ENCODE results near the gene UCKL1.
"Not testable (repeated sequence)": the region's sequence is repeated elsewhere in the genome, so short reads cannot be mapped to it uniquely, and the experiment has no call there.

The UCKL1 gene

GRCh38 chr20:63962426-63963347, 6.5 kb upstream of the UCKL1 start:
- Histone ChIP-seq H3K4me3 (ENCODE audit: low read depth, low read length) (no peak overlapping the region), H3K27me3 (ENCODE audit: control insufficient read depth, insufficient read depth, low read length) (no peaks in the 10 kb centered on the region), H3K79me2 (no peaks in the 10 kb centered on the region), H3K9ac (no peak overlapping the region), H3K4me1 (no peaks in the 10 kb centered on the region), H3K27ac (no peak overlapping the region), H3K36me3 (ENCODE audit: control insufficient read depth, insufficient read depth, low read length) (peaks cover 7% of the 10 kb centered on the region), H3K4me2 (ENCODE audit: low read length) (no peak overlapping the region), H3K9me3 (ENCODE audit: control insufficient read depth, low read length) (no peaks in the 10 kb centered on the region), H2AFZ (no peak overlapping the region)
- TF ChIP-seq, protein P1, sequence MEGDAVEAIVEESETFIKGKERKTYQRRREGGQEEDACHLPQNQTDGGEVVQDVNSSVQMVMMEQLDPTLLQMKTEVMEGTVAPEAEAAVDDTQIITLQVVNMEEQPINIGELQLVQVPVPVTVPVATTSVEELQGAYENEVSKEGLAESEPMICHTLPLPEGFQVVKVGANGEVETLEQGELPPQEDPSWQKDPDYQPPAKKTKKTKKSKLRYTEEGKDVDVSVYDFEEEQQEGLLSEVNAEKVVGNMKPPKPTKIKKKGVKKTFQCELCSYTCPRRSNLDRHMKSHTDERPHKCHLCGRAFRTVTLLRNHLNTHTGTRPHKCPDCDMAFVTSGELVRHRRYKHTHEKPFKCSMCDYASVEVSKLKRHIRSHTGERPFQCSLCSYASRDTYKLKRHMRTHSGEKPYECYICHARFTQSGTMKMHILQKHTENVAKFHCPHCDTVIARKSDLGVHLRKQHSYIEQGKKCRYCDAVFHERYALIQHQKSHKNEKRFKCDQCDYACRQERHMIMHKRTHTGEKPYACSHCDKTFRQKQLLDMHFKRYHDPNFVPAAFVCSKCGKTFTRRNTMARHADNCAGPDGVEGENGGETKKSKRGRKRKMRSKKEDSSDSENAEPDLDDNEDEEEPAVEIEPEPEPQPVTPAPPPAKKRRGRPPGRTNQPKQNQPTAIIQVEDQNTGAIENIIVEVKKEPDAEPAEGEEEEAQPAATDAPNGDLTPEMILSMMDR (IDR thresholded peaks at IDR 0.05): no peak

DNA sequence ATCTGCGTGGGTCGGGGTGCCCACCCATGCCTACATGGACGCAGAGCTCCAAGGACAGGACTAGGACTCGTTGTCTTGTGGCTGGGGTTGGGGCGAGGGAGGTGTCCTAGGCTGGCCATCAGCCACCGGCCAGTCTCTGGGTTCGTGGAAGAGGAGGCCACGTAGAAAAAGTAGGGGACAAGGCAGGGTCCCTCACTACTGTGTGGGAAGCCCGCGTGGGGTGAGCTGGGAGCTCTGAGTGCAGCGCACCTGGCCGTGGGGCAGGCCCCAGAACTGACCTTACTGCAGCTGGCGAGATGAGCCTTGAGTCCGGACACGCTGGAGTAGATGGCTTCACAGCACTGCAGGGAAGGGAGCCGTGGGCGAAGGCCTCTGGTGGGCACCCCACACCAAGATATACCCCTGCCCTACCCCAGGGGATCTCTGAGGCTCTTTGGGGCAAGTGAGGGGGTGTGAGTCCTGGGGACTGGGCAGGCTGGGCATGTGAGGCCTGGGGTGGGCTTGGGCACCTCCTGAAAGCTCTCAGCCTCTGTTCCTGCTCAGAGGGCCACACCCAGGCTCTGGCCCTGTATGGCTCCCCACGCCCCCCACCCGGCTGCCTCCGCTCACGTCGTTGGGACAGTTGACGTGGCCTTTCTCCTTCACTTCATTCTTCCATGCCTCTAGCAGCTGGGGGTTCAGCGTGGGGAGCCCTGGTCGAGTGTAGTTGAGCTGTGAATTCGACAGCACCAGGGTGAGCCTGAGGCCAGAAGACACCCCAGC, 5.6 kb upstream of the UCKL1 start:
- Histone ChIP-seq H3K4me2 (ENCODE audit: low read length) (no peak overlapping the region), H3K79me2 (no peaks in the 10 kb centered on the region), H3K27ac (no peak overlapping the region), H3K9me3 (ENCODE audit: control insufficient read depth, low read length) (no peaks in the 10 kb centered on the region), H3K27me3 (ENCODE audit: control insufficient read depth, insufficient read depth, low read length) (no peaks in the 10 kb centered on the region), H2AFZ (no peak overlapping the region), H3K4me3 (ENCODE audit: low read depth, low read length) (no peak overlapping the region), H3K9ac (no peak overlapping the region), H3K36me3 (ENCODE audit: control insufficient read depth, insufficient read depth, low read length) (peaks cover 7% of the 10 kb centered on the region), H3K4me1 (no peaks in the 10 kb centered on the region)
- TF ChIP-seq, protein P1 (IDR thresholded peaks at IDR 0.05): no peak

DNA sequence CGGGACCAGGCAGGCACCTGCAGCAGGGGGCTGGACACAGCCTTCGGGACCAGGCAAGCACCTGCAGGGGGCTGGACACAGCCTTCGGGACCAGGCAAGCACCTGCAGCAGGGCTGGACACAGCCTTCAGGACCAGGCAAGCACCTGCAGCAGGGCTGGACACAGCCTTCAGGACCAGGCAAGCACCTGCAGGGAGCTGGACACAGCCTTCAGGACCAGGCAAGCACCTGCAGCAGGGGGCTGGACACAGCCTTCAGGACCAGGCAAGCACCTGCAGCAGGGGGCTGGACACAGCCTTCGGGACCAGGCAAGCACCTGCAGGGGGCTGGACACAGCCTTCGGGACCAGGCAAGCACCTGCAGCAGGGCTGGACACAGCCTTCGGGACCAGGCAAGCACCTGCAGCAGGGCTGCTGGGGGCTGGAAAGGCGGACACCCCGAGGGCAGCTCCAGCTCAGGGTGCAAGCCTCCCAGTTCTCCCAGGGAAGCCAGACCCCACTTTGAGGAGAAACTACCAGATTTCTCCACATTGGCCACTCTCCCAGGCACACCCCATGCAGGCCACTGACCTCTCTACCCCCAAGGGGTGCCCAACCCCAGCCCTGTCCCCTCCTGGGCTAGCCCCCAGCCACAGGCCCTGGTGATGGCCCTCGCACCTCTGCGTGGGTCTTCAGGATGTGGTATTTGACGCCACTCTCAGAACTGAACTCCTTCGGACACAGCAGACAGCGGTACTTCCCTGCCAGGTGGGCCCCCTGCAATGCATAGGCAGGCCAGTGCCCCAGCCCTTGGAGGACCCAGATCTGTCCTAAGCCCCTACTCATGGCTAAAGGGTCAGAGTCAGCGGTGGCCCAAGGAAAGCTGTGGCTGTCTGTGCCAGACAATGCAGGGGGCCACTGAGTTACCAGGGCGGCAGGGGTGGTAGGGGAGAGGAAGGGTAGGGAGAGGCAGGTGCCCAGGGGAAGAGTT, 4.7 kb upstream of the UCKL1 start:
- not testable (repeated sequence) for H3K4me2 ChIP-seq (ENCODE audit: low read length); H3K9ac ChIP-seq; H3K27ac ChIP-seq; H3K4me3 ChIP-seq (ENCODE audit: low read depth, low read length); H2AFZ ChIP-seq; H3K79me2 ChIP-seq; H3K27me3 ChIP-seq (ENCODE audit: control insufficient read depth, insufficient read depth, low read length); H3K9me3 ChIP-seq (ENCODE audit: control insufficient read depth, low read length); H3K4me1 ChIP-seq; H3K36me3 ChIP-seq (ENCODE audit: control insufficient read depth, insufficient read depth, low read length)

DNA sequence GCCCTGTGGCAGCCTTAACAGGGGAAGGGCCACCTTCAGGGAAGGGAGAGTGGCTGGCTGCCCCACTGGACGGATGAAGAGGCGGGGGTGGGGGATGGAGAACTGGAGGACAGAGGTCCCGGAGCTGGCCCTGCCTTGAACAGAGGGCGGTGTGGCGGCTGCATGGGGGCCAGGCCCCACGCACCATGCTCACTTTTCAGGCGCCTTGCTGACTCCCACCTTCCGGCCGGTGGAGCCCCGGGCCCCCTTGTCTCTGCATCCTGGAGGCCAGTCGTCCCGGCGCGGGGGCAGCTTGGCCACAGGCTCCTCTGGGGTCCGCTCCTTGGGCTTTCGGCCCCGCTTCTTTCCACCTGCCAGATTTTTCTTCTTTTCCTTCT, 3.5 kb upstream of the UCKL1 start:
- H3K4me2 ChIP-seq (ENCODE audit: low read length): no peak overlapping the region
- no peaks in the 10 kb centered on the region for H3K4me1 ChIP-seq
- no peaks in the 10 kb centered on the region for H3K36me3 ChIP-seq (ENCODE audit: control insufficient read depth, insufficient read depth, low read length)
- peaks cover 14% of the 10 kb centered on the region for H3K79me2 ChIP-seq
- H2AFZ ChIP-seq: no peak overlapping the region
- H3K4me3 ChIP-seq (ENCODE audit: low read depth, low read length): no peak overlapping the region
- H3K27ac ChIP-seq: no peak overlapping the region
- TF ChIP-seq, protein P1 (IDR thresholded peaks at IDR 0.05): no peak
- no peak overlapping the region for H3K9ac ChIP-seq
- H3K27me3 ChIP-seq (ENCODE audit: control insufficient read depth, insufficient read depth, low read length): no peaks in the 10 kb centered on the region
- no peaks in the 10 kb centered on the region for H3K9me3 ChIP-seq (ENCODE audit: control insufficient read depth, low read length)
